Gastrocnemius medialis (tissue), 4 donors: ENCODE data around the gene KHDC1L.

ENCODE experiments used
- CTCF ChIP-seq, 5 experiments: fragments of 450-650 bp in 3 of 5; fragments of 200-600 bp in 2 of 5; sonication (generic) in 2 of 5; IDR thresholded peaks in 4 of 5; conservative IDR thresholded peaks in 1 of 5; 1 replicate in 4 of 5; 2 replicates in 1 of 5; pipeline ENCODE4 v1.5.1; 2016 to 2019; ENCODE audit warnings: antibody characterized with exemption in 5 of 5, mild to moderate bottlenecking in 3 of 5, moderate library complexity in 3 of 5
- POLR2A ChIP-seq, 2 donors: fragments of 450-650 bp; IDR thresholded peaks; one replicate each; pipeline ENCODE4 v1.6.1; 2017; ENCODE audit warnings: antibody characterized with exemption in 2 of 2, mild to moderate bottlenecking in 2 of 2, moderate library complexity in 2 of 2

DNA sequence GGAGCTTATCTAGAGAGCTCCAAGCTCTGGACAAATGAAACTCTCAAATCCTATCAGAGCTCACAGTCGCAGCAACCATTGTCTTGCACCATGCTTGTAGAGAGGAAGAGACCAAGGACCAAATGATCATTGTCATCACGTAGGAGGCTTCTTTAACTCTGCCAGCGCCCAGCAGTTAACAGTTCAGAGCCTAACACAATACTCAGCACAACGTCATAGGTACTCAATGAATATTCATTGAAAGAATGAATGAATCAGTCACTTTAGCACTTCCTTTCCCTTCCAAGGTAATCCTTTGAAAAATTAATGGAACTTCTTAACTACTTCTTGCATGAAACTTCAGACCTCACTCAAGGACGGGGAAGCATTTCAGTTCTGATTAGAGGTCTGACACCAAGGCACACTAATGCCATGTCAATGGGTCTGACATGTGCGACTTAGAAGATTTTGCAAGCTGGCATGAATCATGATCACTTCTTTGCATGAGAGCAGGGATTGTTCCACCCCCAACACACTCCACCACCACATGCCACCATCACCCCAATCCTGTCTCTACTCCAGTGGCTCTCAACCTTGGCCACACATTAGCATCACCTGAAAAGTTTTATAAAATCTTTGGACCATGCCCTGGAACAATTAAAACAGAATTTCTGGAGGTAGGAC is 45.1 kb downstream of the KHDC1L start:
- TF ChIP-seq POLR2A (IDR thresholded peaks at IDR 0.05) (no peak), CTCF (IDR thresholded peaks at IDR 0.05 in 4 of 5, conservative IDR thresholded peaks at IDR 0.05 in 1 of 5) (no peak)
